Right atrium auricular region (tissue), 2 donors: ENCODE results near the gene MAFG. TPM values are rescaled to one million over a fixed set of nuclear protein-coding genes. Genes with fewer than 3 reads are reported as not detected.
A peak's percentile ranks its signal among the peaks of the same experiment; 100 is the strongest.

Source experiments
- DNase-seq: peaks from one replicate; pipeline ENCODE4 v3.0.0-alpha.2; 2019; ENCODE audit warnings: low spot score
- H3K27ac ChIP-seq, 2 donors: fragments of 200-600 bp; sonication (generic); 1 replicate in 1 of 2; 2 replicates in 1 of 2; pipeline ENCODE4 v1.5.1; 2016 to 2019
- H3K27me3 ChIP-seq, 2 donors: fragments of 200-600 bp; sonication (generic); one replicate each; pipeline versions ENCODE4 v1.5.1 to v1.6.0; 2017 to 2019
- H3K36me3 ChIP-seq: fragments of 200-600 bp; sonication (generic); one replicate; pipeline ENCODE4 v1.5.1; 2016
- H3K4me1 ChIP-seq, 2 donors: fragments of 200-600 bp; sonication (generic); one replicate each; pipeline versions ENCODE4 v1.5.1 to v1.6.0; 2017 to 2019
- H3K4me3 ChIP-seq, 2 donors: fragments of 200-600 bp; sonication (generic); 1 replicate in 1 of 2; 2 replicates in 1 of 2; pipeline ENCODE4 v1.5.1; 2017 to 2019; ENCODE audit warnings: mild to moderate bottlenecking in 1 of 2, moderate library complexity in 1 of 2
- H3K9me3 ChIP-seq, 2 donors: fragments of 200-600 bp; sonication (generic); one replicate each; pipeline ENCODE4 v1.5.1; 2019
- total RNA-seq, 2 donors: library from RNA; depleted of rRNA; stranded (reverse); fragments of >200 nt; gene quantifications; one replicate each; pipeline ENCODE4 v1.1.0, GENCODE V29; 2016
- TF ChIP-seq, protein P1 (sequence below), 2 donors: fragments of 200-600 bp; sonication (generic); IDR thresholded peaks; one replicate each; pipeline ENCODE4 v1.5.1; 2019; ENCODE audit warnings: antibody characterized with exemption in 2 of 2

Gene MAFG
- total RNA-seq, 2 donors from 2014 or later, result 21.8 to 26.5 TPM

DNA sequence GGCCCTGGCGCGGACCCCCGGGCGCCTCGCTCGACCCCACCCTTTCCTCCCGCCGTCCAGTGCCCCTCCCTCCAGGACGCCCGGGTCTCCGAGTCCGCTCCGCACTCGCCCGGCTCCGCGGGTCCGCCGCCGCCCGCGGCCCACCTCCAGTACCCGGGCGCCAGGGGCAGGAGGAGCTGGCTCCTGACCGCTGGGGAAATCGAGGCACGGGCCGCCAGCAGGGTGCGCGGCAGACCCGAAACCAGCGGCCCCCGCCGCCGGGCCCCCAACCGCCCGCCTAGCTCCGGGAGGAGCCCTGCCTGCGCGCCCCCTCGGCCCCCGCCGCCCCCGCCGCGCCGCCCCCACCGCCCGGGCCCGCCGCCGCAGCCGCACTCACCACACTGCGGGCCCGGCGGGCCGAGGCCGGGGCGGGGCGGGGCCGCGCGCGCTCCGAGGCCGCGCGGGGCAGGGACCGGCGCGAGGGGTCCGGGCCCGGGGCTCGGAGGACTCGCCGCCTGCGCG, 333 bp downstream of the MAFG start:
- Histone ChIP-seq H3K9me3 (no peaks in the 10 kb centered on the region), H3K4me1 (peaks cover 0 to 54% of the 10 kb centered on the region in 2 donors), H3K27ac (peak overlapping the region; percentile 94 to 98), H3K4me3 (peak overlapping the region; percentile 94 to 98), H3K36me3 (peaks cover 7% of the 10 kb centered on the region), H3K27me3 (no peaks in the 10 kb centered on the region)
- TF ChIP-seq, protein P1, sequence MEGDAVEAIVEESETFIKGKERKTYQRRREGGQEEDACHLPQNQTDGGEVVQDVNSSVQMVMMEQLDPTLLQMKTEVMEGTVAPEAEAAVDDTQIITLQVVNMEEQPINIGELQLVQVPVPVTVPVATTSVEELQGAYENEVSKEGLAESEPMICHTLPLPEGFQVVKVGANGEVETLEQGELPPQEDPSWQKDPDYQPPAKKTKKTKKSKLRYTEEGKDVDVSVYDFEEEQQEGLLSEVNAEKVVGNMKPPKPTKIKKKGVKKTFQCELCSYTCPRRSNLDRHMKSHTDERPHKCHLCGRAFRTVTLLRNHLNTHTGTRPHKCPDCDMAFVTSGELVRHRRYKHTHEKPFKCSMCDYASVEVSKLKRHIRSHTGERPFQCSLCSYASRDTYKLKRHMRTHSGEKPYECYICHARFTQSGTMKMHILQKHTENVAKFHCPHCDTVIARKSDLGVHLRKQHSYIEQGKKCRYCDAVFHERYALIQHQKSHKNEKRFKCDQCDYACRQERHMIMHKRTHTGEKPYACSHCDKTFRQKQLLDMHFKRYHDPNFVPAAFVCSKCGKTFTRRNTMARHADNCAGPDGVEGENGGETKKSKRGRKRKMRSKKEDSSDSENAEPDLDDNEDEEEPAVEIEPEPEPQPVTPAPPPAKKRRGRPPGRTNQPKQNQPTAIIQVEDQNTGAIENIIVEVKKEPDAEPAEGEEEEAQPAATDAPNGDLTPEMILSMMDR (IDR thresholded peaks at IDR 0.05), result no peak
- DNase-seq, result no peak

DNA sequence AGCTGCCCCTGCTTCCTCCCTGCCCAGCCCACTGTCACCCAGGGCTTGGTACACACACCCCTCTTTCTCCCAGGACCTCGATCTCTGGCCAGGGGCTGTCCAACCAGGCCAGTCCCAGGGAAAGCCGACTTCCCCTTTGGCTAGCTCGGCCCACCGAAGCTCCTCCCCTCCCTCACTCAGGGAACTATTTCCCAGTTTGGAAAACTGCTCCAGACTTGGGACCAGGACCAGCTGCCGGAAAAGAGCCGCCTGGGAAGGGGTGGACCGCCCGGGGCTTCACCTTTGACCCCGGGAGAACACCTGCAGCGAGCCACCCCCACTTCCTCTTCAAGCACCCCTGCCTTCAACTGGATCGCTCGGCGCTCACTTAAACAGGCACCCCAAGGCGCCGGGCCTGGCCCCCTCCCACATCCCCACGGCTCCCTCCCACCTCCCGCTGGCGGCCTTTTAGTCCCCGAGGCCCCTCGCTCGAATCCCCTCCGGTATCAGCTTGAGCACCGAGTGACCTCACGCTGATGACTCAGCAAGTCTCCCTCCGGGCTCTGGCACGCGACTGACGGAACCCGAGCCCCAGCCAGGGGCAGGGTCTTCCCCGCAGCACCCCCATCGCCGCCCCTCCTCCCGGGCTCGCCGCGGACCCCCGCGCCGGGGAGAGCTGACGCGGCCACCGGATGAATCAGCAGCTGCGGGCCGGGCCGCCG, 934 bp downstream of the MAFG start:
- H3K36me3 ChIP-seq, result peaks cover 11% of the 10 kb centered on the region
- H3K9me3 ChIP-seq, result no peaks in the 10 kb centered on the region
- H3K27me3 ChIP-seq, result no peaks in the 10 kb centered on the region
- peak overlapping the region; percentile 94 to 98 for H3K27ac ChIP-seq
- H3K4me1 ChIP-seq, result peaks cover 0 to 60% of the 10 kb centered on the region in 2 donors
- peak overlapping the region; percentile 94 to 98 for H3K4me3 ChIP-seq
- TF ChIP-seq, protein P1 (IDR thresholded peaks at IDR 0.05), result no peak
- DNase-seq, result peak; percentile 89

DNA sequence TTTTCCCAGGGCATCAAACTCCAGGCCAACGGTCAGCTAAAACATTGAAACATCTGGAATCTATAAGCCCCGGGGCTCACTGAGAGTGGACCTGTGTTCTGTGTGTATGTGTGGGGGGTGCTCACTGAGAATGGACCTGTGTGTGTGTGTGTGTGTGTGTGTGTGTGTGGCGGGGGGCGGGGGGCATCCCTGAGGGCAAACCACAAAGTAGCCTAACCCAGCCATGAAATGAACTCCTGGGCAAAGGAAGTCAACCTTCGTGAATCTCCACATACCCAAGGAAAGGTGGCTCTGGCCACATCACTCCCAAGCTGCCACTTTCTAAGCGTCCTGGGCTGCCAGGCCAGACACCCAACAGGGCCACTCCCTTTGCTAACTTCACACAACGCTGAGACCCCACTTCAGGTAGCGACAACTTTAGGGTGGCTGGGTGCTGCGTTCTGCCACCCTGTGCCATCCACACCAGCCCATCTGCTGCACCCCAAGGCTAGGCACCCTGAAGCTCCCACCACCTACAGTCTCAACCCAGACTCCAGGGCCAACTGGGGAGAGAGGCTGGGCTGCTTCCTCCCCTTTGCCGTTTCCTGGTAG, 1.6 kb downstream of the MAFG start:
- H3K4me1 ChIP-seq, result peaks cover 0 to 65% of the 10 kb centered on the region in 2 donors
- no peak for DNase-seq
- TF ChIP-seq, protein P1 (IDR thresholded peaks at IDR 0.05), result no peak

DNA sequence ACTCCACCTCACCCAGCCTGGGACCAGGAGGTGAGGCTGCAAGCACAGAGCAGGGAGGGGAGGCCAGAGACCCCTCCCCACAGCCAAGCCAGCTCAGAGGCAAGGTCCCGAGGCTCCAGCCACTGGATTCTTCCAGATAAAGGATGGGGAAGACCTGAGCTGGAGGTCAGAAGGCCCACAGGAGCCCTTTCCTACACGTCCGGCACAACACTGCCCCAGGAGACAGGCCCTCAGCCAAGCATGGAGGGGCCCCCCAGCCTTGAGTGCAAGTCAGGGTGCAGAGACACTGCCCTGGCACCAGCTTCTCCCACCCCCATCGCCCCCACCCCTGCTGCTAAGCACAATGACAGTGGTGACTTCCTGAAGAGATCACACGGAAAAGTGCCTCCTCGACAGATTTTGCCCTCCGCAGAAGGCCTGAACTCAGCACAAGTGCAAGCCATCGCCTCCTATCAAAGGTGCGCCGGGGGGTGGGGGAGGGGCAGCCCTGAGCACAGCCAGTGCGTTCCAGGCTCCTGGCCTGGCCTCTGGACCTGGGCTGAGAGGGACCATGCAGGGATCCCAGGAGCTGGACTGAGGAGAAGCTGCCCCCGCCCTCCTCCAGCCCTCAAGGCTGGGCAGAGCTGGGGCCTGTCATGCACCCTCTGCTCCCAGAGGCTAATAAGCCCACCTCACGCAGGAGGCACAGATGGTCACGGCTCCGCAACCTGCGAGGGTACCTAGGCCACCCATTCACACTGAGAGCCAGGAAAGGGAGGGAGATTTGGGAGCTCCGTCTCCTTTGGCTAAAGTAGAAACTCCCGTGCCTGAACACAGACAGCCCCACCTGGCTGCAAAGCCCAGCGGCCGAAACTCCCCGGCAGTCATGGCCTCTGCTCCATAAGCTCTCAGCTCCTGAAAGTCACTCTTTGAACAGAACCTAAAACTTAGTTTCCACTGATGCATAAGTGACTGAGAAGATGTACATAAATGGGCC, 2.7 kb downstream of the MAFG start:
- H3K9me3 ChIP-seq, result no peaks in the 10 kb centered on the region
- peaks cover 0 to 74% of the 10 kb centered on the region in 2 donors for H3K4me1 ChIP-seq
- H3K27me3 ChIP-seq, result no peaks in the 10 kb centered on the region
- peaks cover 24% of the 10 kb centered on the region for H3K36me3 ChIP-seq
- TF ChIP-seq, protein P1 (IDR thresholded peaks at IDR 0.05), result no peak
- peak overlapping the region; percentile 3 to 76 for H3K27ac ChIP-seq
- no peak for DNase-seq
- H3K4me3 ChIP-seq, result no peak overlapping the region

More for the DNA sequence above, 1.6 kb downstream of the MAFG start:
- peak overlapping the region; percentile 94 to 98 for H3K27ac ChIP-seq
- peaks cover 13% of the 10 kb centered on the region for H3K36me3 ChIP-seq
- no peaks in the 10 kb centered on the region for H3K9me3 ChIP-seq
- no peaks in the 10 kb centered on the region for H3K27me3 ChIP-seq
- peak overlapping the region; percentile 94 to 98 for H3K4me3 ChIP-seq
